ENCODE results near the gene JAML.

DNA sequence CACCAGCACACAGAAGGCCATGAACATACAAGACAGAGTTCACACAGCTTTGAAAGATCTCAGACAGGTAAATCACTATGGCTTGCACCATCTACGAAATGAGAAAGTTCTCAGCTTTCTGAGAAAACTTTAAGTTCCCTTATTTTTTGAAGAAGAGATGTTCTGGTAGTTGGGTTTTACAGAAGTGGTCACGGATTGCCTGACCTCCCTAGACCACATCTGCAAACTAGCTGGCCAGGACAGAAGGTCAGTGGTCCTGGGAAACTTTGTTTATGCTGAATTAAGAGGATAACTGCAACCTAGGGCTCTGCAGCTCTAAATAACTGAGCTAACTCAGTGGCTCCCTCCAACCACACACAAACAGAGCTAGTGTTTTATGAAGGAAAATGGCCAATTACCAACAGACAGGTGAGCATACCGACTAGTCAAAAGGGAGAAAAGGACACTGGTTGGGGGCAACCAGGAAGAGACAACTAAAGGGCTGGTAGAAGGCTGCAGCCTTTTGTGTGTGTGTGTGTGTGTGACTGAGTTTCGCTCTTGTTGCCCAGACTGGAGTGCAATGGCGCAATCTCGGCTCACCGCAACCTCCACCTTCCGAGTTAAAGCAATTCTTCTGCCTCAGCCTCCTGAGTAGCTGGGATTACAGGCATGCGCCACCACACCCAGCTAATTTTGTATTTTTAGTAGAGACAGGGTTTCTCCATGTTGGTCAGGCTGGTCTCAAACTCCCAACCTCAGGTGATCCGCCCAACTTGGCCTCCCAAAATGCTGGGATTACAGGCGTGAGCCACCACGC is 39.8 kb downstream of the JAML start:
- TF ChIP-seq CTCF (conservative IDR thresholded peaks at IDR 0.05; ENCODE audit: low read depth, low read length) (no peak), BHLHE40 (IDR thresholded peaks at IDR 0.05; ENCODE audit: low read depth, low read length) (no peak), NFE2L2 (IDR thresholded peaks at IDR 0.05; ENCODE audit: low read depth, low read length) (no peak), MAZ (IDR thresholded peaks at IDR 0.05; ENCODE audit: borderline replicate concordance, low read depth, low read length) (no peak)
